K562 (cell line): ENCODE data around the gene RITA1. TPM values are rescaled to one million over a fixed set of nuclear protein-coding genes. Genes with fewer than 3 reads are reported as not detected.

Source experiments
- ARNT ChIP-seq, 2 experiments: fragments of 450-650 bp; IDR thresholded peaks; 2 replicates each; pipeline ENCODE4 v1.6.1; 2016; ENCODE audit warnings: mild to moderate bottlenecking in 1 of 2
- CHD4 ChIP-seq: fragments of 200-600 bp; sonication (generic); IDR thresholded peaks from 3 replicates; pipeline ENCODE4 v1.6.1; 2012; ENCODE audit warnings: low read depth, mild to moderate bottlenecking, mixed read lengths, low read length, inconsistent platforms; ENCODE audit not compliant: insufficient read depth, insufficient replicate concordance, poor library complexity, severe bottlenecking
- CXXC5 ChIP-seq: fragments of 250-450 bp; sonication (Bioruptor Pico); IDR thresholded peaks from 2 replicates; pipeline ENCODE4 v1.8.0; 2022; ENCODE audit warnings: inconsistent platforms, mild to moderate bottlenecking, moderate library complexity
- EP400 ChIP-seq: fragments of 450-650 bp; IDR thresholded peaks from 2 replicates; pipeline ENCODE4 v1.6.1; 2017; ENCODE audit warnings: antibody characterized with exemption, mild to moderate bottlenecking, moderate library complexity
- HDAC1 ChIP-seq, 2 experiments: fragments of 450-650 bp; IDR thresholded peaks; 2 replicates each; pipeline ENCODE4 v1.6.1; 2016 to 2017; ENCODE audit warnings: inconsistent platforms in 1 of 2, mild to moderate bottlenecking in 1 of 2, moderate library complexity in 1 of 2
- KDM1A ChIP-seq, 2 experiments: fragments of 450-650 bp; IDR thresholded peaks; 2 replicates each; pipeline ENCODE4 v1.6.1; 2016; ENCODE audit warnings: mild to moderate bottlenecking in 2 of 2
- KDM5B ChIP-seq: fragments of 200-600 bp; sonication (generic); IDR thresholded peaks from 2 replicates; pipeline ENCODE4 v1.6.1; 2012; ENCODE audit warnings: low read depth, mild to moderate bottlenecking, moderate library complexity, low read length, control low read depth, inconsistent platforms; ENCODE audit not compliant: insufficient replicate concordance
- MAZ ChIP-seq, 2 experiments: fragments of 450-650 bp in 1 of 2; sonication (generic) in 1 of 2; formaldehyde crosslinking; IDR thresholded peaks in 1 of 2; conservative IDR thresholded peaks in 1 of 2; 2 replicates each; pipeline versions ENCODE4 v1.4.0 to v1.5.0; 2020; ENCODE audit warnings: mild to moderate bottlenecking in 1 of 2, missing genetic modification reagents in 1 of 2
- MLX ChIP-seq, 2 experiments: fragments of 450-650 bp in 1 of 2; sonication (generic) in 1 of 2; formaldehyde crosslinking; conservative IDR thresholded peaks; 2 replicates each; pipeline versions ENCODE4 v1.4.0 to v1.8.1; 2020 to 2022; ENCODE audit warnings: mild to moderate bottlenecking in 1 of 2, missing genetic modification reagents in 1 of 2
- NKRF ChIP-seq: fragments of 450-650 bp; IDR thresholded peaks from 2 replicates; pipeline ENCODE4 v1.6.1; 2016; ENCODE audit warnings: borderline replicate concordance
- RBFOX2 ChIP-seq: fragments of 200-400 bp; formaldehyde crosslinking; IDR thresholded peaks from 2 replicates; pipeline ENCODE4 v1.6.1; 2017; ENCODE audit warnings: low read depth, mild to moderate bottlenecking, low read length, moderate library complexity
- TCF7 ChIP-seq: sonication (generic); IDR thresholded peaks from 2 replicates; pipeline ENCODE4 v1.6.1; 2016; ENCODE audit warnings: antibody characterized with exemption, borderline replicate concordance
- TGIF2 ChIP-seq: sonication (generic); formaldehyde crosslinking; IDR thresholded peaks from 2 replicates; pipeline ENCODE4 v1.8.1; 2022; ENCODE audit warnings: mild to moderate bottlenecking, missing genetic modification reagents, moderate library complexity
- ZNF134 ChIP-seq: fragments of 250-450 bp; sonication (Bioruptor Pico); conservative IDR thresholded peaks from 2 replicates; pipeline ENCODE4 v1.4.0; 2020
- ZNF232 ChIP-seq: sonication (generic); formaldehyde crosslinking; IDR thresholded peaks from 2 replicates; pipeline ENCODE4 v1.8.0; 2022; ENCODE audit warnings: mild to moderate bottlenecking, missing genetic modification reagents
- polyA plus RNA-seq, 8 experiments: library from polyadenylated mRNA; depleted of rRNA in 4 of 8; stranded (reverse) in 5 of 8; unstranded in 3 of 8; fragments of >200 nt; fragmentation: Nextera tagmentation in 2 of 8; fragmentation: Illumina TruSeq in 1 of 8; extraction: Ambion mirVana in 2 of 8; extraction: Trizol in 1 of 8; gene quantifications; 2 replicates each; pipeline versions ENCODE4 v1.2.1 to v1.2.3, GENCODE V29; 2011 to 2014; ENCODE audit warnings: inconsistent platforms in 1 of 8, missing spikeins in 1 of 8
- total RNA-seq, 7 experiments: library from RNA; depleted of rRNA in 6 of 7; stranded (reverse); fragments of >200 nt in 6 of 7; fragmentation: Illumina TruSeq in 2 of 7; extraction: Trizol in 2 of 7; gene quantifications; 2 replicates each; pipeline versions ENCODE4 v1.2.1 to v1.2.3, GENCODE V29; 2011 to 2021; ENCODE audit warnings: low replicate concordance in 1 of 7
- TF ChIP-seq, protein P1 (sequence below), 2 experiments: fragments of 450-650 bp; IDR thresholded peaks; 2 replicates each; pipeline ENCODE4 v1.6.1; 2018; ENCODE audit warnings: mild to moderate bottlenecking in 2 of 2, low read depth in 1 of 2; ENCODE audit not compliant: partially characterized antibody in 2 of 2
- TF ChIP-seq, protein P2 (sequence below): fragments of 250-450 bp; sonication (Bioruptor Pico); IDR thresholded peaks from 2 replicates; pipeline ENCODE4 v1.4.0; 2020; ENCODE audit warnings: mild to moderate bottlenecking, moderate library complexity, borderline replicate concordance

Gene RITA1
- total and polyA plus RNA-seq, 9 of the 15 experiments (the other 6 are each of a cell fraction or from before 2014, with no cell fraction given) = 2.8 to 40.4 (median 18.0) TPM

DNA sequence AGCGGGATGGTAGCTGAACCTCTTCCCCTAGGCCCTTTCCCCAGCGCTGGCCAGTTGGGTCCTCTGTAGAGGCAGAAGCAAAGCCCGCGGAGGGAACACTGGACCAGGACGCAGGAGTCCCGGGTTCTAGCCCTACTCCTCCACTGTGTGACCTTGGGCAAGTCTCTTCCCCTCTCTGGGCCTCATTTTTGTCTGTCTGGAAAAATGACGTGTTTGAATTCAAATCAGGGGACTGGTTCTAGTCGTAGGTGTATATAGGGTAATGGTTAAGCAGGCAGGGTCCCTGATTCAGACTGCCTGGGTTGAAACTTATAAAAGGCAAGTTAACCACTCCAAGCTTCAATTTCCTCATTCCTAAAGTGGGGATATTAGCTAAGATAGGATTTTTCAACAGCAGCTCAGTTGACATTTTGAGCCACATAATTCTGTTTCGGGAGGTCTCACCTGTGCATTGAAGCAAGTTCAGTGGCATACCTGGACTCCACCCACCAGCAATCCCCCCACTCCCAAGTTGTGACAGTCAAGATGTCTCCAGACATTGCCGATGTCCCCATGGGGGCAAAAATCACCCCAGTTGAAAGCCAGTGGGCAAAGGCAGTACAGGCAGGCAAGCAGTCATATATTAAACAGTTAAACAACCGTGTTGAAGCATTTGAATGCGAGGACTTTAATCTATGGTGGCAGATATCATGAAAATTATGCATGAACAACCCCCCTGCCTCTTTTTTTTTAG lies 36.6 kb downstream of the RITA1 start (continued):
- peak; percentile 13; the same call in 1 of the 2 replicates for TF ChIP-seq NKRF
- TF ChIP-seq, protein P1, sequence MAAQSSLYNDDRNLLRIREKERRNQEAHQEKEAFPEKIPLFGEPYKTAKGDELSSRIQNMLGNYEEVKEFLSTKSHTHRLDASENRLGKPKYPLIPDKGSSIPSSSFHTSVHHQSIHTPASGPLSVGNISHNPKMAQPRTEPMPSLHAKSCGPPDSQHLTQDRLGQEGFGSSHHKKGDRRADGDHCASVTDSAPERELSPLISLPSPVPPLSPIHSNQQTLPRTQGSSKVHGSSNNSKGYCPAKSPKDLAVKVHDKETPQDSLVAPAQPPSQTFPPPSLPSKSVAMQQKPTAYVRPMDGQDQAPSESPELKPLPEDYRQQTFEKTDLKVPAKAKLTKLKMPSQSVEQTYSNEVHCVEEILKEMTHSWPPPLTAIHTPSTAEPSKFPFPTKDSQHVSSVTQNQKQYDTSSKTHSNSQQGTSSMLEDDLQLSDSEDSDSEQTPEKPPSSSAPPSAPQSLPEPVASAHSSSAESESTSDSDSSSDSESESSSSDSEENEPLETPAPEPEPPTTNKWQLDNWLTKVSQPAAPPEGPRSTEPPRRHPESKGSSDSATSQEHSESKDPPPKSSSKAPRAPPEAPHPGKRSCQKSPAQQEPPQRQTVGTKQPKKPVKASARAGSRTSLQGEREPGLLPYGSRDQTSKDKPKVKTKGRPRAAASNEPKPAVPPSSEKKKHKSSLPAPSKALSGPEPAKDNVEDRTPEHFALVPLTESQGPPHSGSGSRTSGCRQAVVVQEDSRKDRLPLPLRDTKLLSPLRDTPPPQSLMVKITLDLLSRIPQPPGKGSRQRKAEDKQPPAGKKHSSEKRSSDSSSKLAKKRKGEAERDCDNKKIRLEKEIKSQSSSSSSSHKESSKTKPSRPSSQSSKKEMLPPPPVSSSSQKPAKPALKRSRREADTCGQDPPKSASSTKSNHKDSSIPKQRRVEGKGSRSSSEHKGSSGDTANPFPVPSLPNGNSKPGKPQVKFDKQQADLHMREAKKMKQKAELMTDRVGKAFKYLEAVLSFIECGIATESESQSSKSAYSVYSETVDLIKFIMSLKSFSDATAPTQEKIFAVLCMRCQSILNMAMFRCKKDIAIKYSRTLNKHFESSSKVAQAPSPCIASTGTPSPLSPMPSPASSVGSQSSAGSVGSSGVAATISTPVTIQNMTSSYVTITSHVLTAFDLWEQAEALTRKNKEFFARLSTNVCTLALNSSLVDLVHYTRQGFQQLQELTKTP (IDR thresholded peaks at IDR 0.05; ENCODE audit: low read depth in 1 of 2, partially characterized antibody in 2 of 2) = peak in 1 of 2 experiments; percentile 0
- 0 out of 4 replicates have a peak, but pooled peaks of 1 of the 2 experiments have one; percentile 28 for TF ChIP-seq ARNT (IDR thresholded peaks at IDR 0.05)
- no peak for TF ChIP-seq KDM5B
- TF ChIP-seq RBFOX2 = no peak
- peak in 1 of 2 experiments; percentile 5; a peak in 1 of 4 replicates for TF ChIP-seq HDAC1 (IDR thresholded peaks at IDR 0.05)
- TF ChIP-seq CHD4 = peak; percentile 59
- TF ChIP-seq ZNF134 (CRISPR knock-in tag) = no peak
- TF ChIP-seq CXXC5 (CRISPR knock-in tag) = 0 out of 2 replicates have a peak, but pooled peaks have one; percentile 1
- TF ChIP-seq, protein P2, sequence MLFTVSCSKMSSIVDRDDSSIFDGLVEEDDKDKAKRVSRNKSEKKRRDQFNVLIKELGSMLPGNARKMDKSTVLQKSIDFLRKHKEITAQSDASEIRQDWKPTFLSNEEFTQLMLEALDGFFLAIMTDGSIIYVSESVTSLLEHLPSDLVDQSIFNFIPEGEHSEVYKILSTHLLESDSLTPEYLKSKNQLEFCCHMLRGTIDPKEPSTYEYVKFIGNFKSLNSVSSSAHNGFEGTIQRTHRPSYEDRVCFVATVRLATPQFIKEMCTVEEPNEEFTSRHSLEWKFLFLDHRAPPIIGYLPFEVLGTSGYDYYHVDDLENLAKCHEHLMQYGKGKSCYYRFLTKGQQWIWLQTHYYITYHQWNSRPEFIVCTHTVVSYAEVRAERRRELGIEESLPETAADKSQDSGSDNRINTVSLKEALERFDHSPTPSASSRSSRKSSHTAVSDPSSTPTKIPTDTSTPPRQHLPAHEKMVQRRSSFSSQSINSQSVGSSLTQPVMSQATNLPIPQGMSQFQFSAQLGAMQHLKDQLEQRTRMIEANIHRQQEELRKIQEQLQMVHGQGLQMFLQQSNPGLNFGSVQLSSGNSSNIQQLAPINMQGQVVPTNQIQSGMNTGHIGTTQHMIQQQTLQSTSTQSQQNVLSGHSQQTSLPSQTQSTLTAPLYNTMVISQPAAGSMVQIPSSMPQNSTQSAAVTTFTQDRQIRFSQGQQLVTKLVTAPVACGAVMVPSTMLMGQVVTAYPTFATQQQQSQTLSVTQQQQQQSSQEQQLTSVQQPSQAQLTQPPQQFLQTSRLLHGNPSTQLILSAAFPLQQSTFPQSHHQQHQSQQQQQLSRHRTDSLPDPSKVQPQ (CRISPR knock-in tag) = no peak
- no peak for TF ChIP-seq ZNF232 (CRISPR knock-in tag)
- no peak for TF ChIP-seq TGIF2 (CRISPR knock-in tag)
- peak; percentile 10 for TF ChIP-seq EP400
- no peak for TF ChIP-seq TCF7
- TF ChIP-seq MAZ (CRISPR knock-in tag; conservative IDR thresholded peaks at IDR 0.05 in 1 of 2, IDR thresholded peaks at IDR 0.05 in 1 of 2) = peak in 1 of 2 experiments; percentile 41; a peak in 1 of 4 replicates
- TF ChIP-seq MLX (CRISPR knock-in tag; conservative IDR thresholded peaks at IDR 0.05) = no peak
- TF ChIP-seq KDM1A (IDR thresholded peaks at IDR 0.05) = peak; percentile 78 to 79
